GM23248 (cell line): ENCODE measurements around the gene LDLRAD4.

Experiments
- EZH2 ChIP-seq: fragments of 200-600 bp; sonication (generic); IDR thresholded peaks from 2 replicates; pipeline ENCODE4 v1.6.1; 2018; ENCODE audit warnings: antibody characterized with exemption, mild to moderate bottlenecking; ENCODE audit not compliant: insufficient read depth, poor library complexity, severe bottlenecking
- EZH2phosphoT487 ChIP-seq: fragments of 200-600 bp; sonication (generic); IDR thresholded peaks from 2 replicates; pipeline ENCODE4 v1.6.1; 2018; ENCODE audit warnings: antibody characterized with exemption, moderate library complexity, mild to moderate bottlenecking, low read depth; ENCODE audit not compliant: insufficient read depth

- TF ChIP-seq EZH2 (no peak), EZH2phosphoT487 (no peak)
Observed at GRCh38 chr18:13268158-13269012, 49.8 kb downstream of the LDLRAD4 start.
